HEK293 (cell line): Measurements from ENCODE around the gene TYW5.

Source experiments
- CTCF ChIA-PET: fragments of 350-600 bp; formaldehyde crosslinking; extraction: SDS; loops from one replicate; lab custom pipeline; 2021; ENCODE audit warnings: antibody characterized with exemption; lab: Yijun Ruan, JAX
- POLR2A ChIA-PET: fragments of 300-600 bp; formaldehyde crosslinking; extraction: SDS; loops from one replicate; lab custom pipeline; 2020; ENCODE audit warnings: antibody characterized with exemption, inconsistent platforms; lab: Yijun Ruan, JAX
- H3K27ac ChIP-seq: fragments of 200-500 bp; sonication (Bioruptor generic); 2 replicates; pipeline ENCODE4 v1.5.1; 2014; ENCODE audit warnings: low read depth, low read length, control low read depth, inconsistent platforms; ENCODE audit errors: extremely low read depth
- H3K36me3 ChIP-seq, 2 experiments: fragments of 200-500 bp in 1 of 2; sonication (Bioruptor generic) in 1 of 2; 1 replicate in 1 of 2; 2 replicates in 1 of 2; pipeline ENCODE4 v1.5.1; 2014 to 2017; ENCODE audit warnings: inconsistent platforms in 2 of 2, low read length in 2 of 2; ENCODE audit not compliant: control insufficient read depth in 2 of 2, insufficient read depth in 1 of 2
- H3K4me1 ChIP-seq: fragments of 200-500 bp; sonication (Bioruptor generic); 2 replicates; pipeline ENCODE4 v1.5.1; 2014; ENCODE audit warnings: mild to moderate bottlenecking, low read length, inconsistent platforms; ENCODE audit not compliant: control insufficient read depth, insufficient read depth
- H3K4me3 ChIP-seq: 2 replicates; pipeline ENCODE4 v1.5.1; 2011; ENCODE audit warnings: low read depth, mild to moderate bottlenecking, control low read depth, low read length, moderate library complexity
- H3K9me3 ChIP-seq: fragments of 200-500 bp; sonication (Bioruptor generic); 2 replicates; pipeline ENCODE4 v1.5.1; 2014; ENCODE audit warnings: low read depth, low read length, inconsistent platforms; ENCODE audit not compliant: control insufficient read depth, insufficient read depth
- TCF7L2 ChIP-seq: IDR thresholded peaks from 2 replicates; pipeline ENCODE4 v1.6.1; 2011; ENCODE audit warnings: low read depth, mild to moderate bottlenecking, inconsistent platforms, low read length, moderate library complexity, borderline replicate concordance
- ZNF157 ChIP-seq: fragments of 450-650 bp; formaldehyde crosslinking; IDR thresholded peaks from 2 replicates; pipeline ENCODE4 v1.5.1; 2016; ENCODE audit warnings: missing biosample characterization, missing genetic modification characterization
- ZNF174 ChIP-seq: fragments of 450-650 bp; formaldehyde crosslinking; IDR thresholded peaks from 2 replicates; pipeline ENCODE4 v1.5.0; 2017; ENCODE audit warnings: missing biosample characterization, mild to moderate bottlenecking, missing genetic modification characterization
- ZNF2 ChIP-seq: fragments of 450-650 bp; formaldehyde crosslinking; IDR thresholded peaks from 2 replicates; pipeline ENCODE4 v1.5.1; 2016; ENCODE audit warnings: missing biosample characterization, missing genetic modification characterization
- ZNF335 ChIP-seq: fragments of 450-650 bp; formaldehyde crosslinking; conservative IDR thresholded peaks from 2 replicates; pipeline ENCODE4 v1.5.1; 2016; ENCODE audit warnings: missing biosample characterization, missing genetic modification characterization
- ZNF350 ChIP-seq: fragments of 450-650 bp; formaldehyde crosslinking; IDR thresholded peaks from 2 replicates; pipeline ENCODE4 v1.5.0; 2017; ENCODE audit warnings: missing biosample characterization, mild to moderate bottlenecking, missing genetic modification characterization
- ZNF560 ChIP-seq: fragments of 450-650 bp; formaldehyde crosslinking; IDR thresholded peaks from 2 replicates; pipeline ENCODE4 v1.5.1; 2017; ENCODE audit warnings: missing biosample characterization, missing genetic modification characterization, borderline replicate concordance
- ZNF600 ChIP-seq: fragments of 450-650 bp; formaldehyde crosslinking; IDR thresholded peaks from 2 replicates; pipeline ENCODE4 v1.5.1; 2016; ENCODE audit warnings: missing biosample characterization, missing genetic modification characterization
- ZNF792 ChIP-seq: fragments of 450-650 bp; formaldehyde crosslinking; IDR thresholded peaks from 2 replicates; pipeline ENCODE4 v1.5.1; 2016; ENCODE audit warnings: missing biosample characterization, missing genetic modification characterization
- TF ChIP-seq, protein P1 (sequence below): fragments of 450-650 bp; formaldehyde crosslinking; IDR thresholded peaks from 2 replicates; pipeline ENCODE4 v1.5.1; 2016; ENCODE audit warnings: missing biosample characterization, missing genetic modification characterization, borderline replicate concordance
- TF ChIP-seq, protein P2 (sequence below): fragments of 450-650 bp; formaldehyde crosslinking; IDR thresholded peaks from 2 replicates; pipeline ENCODE4 v1.5.1; 2017; ENCODE audit warnings: missing biosample characterization, missing genetic modification characterization
- TF ChIP-seq, protein P3 (sequence below): fragments of 450-650 bp; IDR thresholded peaks from 2 replicates; pipeline ENCODE4 v1.5.1; 2018; ENCODE audit warnings: missing biosample characterization, mild to moderate bottlenecking, missing genetic modification characterization
- TF ChIP-seq, protein P4 (sequence below): fragments of 450-650 bp; formaldehyde crosslinking; IDR thresholded peaks from 2 replicates; pipeline ENCODE4 v1.5.1; 2016; ENCODE audit warnings: missing biosample characterization, missing genetic modification characterization

TYW5 gene

GRCh38 chr2:199979398-199979797 is 24.1 kb upstream of the TYW5 start:
- ChIA-PET POLR2A (no interaction called here), CTCF (interaction anchor here (0.9 to 2.7 kb wide), 9 partner anchors 10 to 756 kb away, joined by 3 to 45 read pairs (median 4); no protein-coding TSS in a partner anchor)
- H3K4me3 ChIP-seq = no peak overlapping the region
- H3K27ac ChIP-seq = no peak overlapping the region
- peaks cover 0 to 3% of the 10 kb centered on the region in 2 experiments; a peak in 2 of 3 replicates for H3K36me3 ChIP-seq
- H3K4me1 ChIP-seq = no peaks in the 10 kb centered on the region; the same call in 1 of the 2 replicates
- no peaks in the 10 kb centered on the region for H3K9me3 ChIP-seq
- no peak for TF ChIP-seq TCF7L2
- no peak for TF ChIP-seq ZNF174 (tag by site-specific recombination)
- TF ChIP-seq ZNF792 (tag by site-specific recombination) = no peak
- TF ChIP-seq ZNF157 (tag by site-specific recombination) = no peak
- no peak for TF ChIP-seq ZNF2 (tag by site-specific recombination)
- no peak for TF ChIP-seq ZNF560 (tag by site-specific recombination)
- TF ChIP-seq ZNF350 = no peak
- TF ChIP-seq, protein P1, sequence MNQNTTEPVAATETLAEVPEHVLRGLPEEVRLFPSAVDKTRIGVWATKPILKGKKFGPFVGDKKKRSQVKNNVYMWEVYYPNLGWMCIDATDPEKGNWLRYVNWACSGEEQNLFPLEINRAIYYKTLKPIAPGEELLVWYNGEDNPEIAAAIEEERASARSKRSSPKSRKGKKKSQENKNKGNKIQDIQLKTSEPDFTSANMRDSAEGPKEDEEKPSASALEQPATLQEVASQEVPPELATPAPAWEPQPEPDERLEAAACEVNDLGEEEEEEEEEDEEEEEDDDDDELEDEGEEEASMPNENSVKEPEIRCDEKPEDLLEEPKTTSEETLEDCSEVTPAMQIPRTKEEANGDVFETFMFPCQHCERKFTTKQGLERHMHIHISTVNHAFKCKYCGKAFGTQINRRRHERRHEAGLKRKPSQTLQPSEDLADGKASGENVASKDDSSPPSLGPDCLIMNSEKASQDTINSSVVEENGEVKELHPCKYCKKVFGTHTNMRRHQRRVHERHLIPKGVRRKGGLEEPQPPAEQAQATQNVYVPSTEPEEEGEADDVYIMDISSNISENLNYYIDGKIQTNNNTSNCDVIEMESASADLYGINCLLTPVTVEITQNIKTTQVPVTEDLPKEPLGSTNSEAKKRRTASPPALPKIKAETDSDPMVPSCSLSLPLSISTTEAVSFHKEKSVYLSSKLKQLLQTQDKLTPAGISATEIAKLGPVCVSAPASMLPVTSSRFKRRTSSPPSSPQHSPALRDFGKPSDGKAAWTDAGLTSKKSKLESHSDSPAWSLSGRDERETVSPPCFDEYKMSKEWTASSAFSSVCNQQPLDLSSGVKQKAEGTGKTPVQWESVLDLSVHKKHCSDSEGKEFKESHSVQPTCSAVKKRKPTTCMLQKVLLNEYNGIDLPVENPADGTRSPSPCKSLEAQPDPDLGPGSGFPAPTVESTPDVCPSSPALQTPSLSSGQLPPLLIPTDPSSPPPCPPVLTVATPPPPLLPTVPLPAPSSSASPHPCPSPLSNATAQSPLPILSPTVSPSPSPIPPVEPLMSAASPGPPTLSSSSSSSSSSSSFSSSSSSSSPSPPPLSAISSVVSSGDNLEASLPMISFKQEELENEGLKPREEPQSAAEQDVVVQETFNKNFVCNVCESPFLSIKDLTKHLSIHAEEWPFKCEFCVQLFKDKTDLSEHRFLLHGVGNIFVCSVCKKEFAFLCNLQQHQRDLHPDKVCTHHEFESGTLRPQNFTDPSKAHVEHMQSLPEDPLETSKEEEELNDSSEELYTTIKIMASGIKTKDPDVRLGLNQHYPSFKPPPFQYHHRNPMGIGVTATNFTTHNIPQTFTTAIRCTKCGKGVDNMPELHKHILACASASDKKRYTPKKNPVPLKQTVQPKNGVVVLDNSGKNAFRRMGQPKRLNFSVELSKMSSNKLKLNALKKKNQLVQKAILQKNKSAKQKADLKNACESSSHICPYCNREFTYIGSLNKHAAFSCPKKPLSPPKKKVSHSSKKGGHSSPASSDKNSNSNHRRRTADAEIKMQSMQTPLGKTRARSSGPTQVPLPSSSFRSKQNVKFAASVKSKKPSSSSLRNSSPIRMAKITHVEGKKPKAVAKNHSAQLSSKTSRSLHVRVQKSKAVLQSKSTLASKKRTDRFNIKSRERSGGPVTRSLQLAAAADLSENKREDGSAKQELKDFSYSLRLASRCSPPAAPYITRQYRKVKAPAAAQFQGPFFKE (tag by site-specific recombination) = no peak
- TF ChIP-seq, protein P2, sequence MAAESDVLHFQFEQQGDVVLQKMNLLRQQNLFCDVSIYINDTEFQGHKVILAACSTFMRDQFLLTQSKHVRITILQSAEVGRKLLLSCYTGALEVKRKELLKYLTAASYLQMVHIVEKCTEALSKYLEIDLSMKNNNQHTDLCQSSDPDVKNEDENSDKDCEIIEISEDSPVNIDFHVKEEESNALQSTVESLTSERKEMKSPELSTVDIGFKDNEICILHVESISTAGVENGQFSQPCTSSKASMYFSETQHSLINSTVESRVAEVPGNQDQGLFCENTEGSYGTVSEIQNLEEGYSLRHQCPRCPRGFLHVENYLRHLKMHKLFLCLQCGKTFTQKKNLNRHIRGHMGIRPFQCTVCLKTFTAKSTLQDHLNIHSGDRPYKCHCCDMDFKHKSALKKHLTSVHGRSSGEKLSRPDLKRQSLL (tag by site-specific recombination) = no peak

GRCh38 chr2:199977984-199978415 is 22.7 kb upstream of the TYW5 start:
- CTCF ChIA-PET = interaction anchor here (1.5 to 2.7 kb wide), 3 partner anchors 506 to 758 kb away, joined by 3 to 45 read pairs (median 10); no protein-coding TSS in a partner anchor
- Histone ChIP-seq H3K4me3 (no peak overlapping the region), H3K27ac (no peak overlapping the region), H3K9me3 (no peaks in the 10 kb centered on the region), H3K4me1 (no peaks in the 10 kb centered on the region; the same call in 1 of the 2 replicates), H3K36me3 (peaks cover 0 to 6% of the 10 kb centered on the region in 2 experiments; a peak in 2 of 3 replicates)
- POLR2A ChIA-PET = no interaction called here
- no peak for TF ChIP-seq ZNF600 (tag by site-specific recombination)
- TF ChIP-seq, protein P3, sequence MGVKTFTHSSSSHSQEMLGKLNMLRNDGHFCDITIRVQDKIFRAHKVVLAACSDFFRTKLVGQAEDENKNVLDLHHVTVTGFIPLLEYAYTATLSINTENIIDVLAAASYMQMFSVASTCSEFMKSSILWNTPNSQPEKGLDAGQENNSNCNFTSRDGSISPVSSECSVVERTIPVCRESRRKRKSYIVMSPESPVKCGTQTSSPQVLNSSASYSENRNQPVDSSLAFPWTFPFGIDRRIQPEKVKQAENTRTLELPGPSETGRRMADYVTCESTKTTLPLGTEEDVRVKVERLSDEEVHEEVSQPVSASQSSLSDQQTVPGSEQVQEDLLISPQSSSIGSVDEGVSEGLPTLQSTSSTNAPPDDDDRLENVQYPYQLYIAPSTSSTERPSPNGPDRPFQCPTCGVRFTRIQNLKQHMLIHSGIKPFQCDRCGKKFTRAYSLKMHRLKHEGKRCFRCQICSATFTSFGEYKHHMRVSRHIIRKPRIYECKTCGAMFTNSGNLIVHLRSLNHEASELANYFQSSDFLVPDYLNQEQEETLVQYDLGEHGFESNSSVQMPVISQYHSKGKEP (tag by site-specific recombination) = no peak

GRCh38 chr2:199975273-199975895 is 20.1 kb upstream of the TYW5 start:
- Histone ChIP-seq H3K9me3 (no peaks in the 10 kb centered on the region), H3K4me3 (no peak overlapping the region), H3K27ac (no peak overlapping the region), H3K4me1 (no peaks in the 10 kb centered on the region), H3K36me3 (peaks cover 0 to 9% of the 10 kb centered on the region in 2 experiments; a peak in 2 of 3 replicates)
- ChIA-PET CTCF (interaction anchor here (0.7 to 2.9 kb wide), 6 partner anchors 10 to 736 kb away, joined by 3 to 14 read pairs (median 4); no protein-coding TSS in a partner anchor), POLR2A (no interaction called here)
- TF ChIP-seq, protein P4, sequence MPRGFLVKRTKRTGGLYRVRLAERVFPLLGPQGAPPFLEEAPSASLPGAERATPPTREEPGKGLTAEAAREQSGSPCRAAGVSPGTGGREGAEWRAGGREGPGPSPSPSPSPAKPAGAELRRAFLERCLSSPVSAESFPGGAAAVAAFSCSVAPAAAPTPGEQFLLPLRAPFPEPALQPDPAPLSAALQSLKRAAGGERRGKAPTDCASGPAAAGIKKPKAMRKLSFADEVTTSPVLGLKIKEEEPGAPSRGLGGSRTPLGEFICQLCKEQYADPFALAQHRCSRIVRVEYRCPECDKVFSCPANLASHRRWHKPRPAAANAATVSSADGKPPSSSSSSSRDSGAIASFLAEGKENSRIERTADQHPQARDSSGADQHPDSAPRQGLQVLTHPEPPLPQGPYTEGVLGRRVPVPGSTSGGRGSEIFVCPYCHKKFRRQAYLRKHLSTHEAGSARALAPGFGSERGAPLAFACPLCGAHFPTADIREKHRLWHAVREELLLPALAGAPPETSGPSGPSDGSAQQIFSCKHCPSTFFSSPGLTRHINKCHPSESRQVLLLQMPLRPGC = no peak
- TF ChIP-seq ZNF335 (tag by site-specific recombination) = peak; percentile 74
